Bronchial smooth muscle cell (primary cell): ENCODE data around the gene PSD2. TPM values are rescaled to one million over a fixed set of nuclear protein-coding genes. Genes with fewer than 3 reads are reported as not detected.

Experiments
- total RNA-seq: library from RNA; depleted of rRNA; stranded (reverse); fragments of >200 nt; gene quantifications from 2 replicates; pipeline ENCODE4 v1.2.1, GENCODE V29; 2014

The PSD2 gene
- under 0.01 and 0.17 TPM in 2 replicates for total RNA-seq

DNA sequence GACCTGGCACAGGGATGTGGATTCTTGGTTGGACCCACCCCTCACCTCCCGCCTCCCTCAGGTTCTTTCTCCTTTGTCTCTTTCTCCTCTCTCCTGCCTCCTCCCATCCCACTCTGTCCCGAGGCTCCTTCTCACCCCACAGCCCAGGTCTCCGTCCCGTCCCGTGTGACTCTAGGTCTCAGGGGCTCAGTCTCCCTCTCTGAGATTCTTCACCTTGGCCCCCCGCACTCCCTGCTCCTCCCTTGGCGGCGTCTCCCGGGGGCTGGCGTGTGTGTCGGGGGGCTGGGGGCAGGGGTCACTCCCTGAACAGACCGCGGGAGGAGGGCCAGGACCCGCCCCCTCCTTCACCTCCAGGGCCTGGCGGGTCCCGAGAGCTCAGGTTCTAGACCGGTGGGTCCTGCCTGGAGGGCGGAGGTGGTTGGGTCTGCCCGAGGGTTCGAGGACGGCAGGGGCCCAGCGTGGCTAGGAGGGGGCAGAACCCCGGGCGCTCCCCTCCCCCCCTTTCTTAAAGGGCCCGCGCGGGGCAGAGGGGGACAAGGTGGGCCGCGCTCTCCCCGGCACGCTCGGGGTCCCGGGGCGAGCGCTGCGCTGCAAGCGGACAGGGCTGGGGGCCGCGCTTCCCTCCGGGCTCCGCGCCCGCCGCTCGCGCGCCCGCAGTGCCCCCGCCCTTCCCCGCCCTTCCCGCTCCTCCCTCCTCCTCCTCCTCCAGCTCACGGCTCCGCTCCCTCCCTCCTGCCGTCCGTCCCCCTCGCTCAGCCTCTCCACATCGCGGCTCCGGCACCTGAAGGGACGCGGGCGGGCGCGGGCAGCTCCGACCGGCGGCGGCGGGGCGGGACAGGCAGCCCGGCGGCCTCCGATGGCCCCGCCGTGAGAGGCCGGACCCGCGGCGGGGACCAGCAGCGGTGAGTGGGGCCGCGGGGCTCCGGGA lies at the start of gene PSD2:
Gene PSD2 (plus strand): TSS at position 735 of the 928 bp plus-strand sequence. CDS start 13,633 bp downstream, outside the sequence.

Other genes starting within 250 kb of the PSD2 start
- 26.6 and 37.2 TPM in 2 replicates for gene UBE2D2, start 234.5 kb upstream of the PSD2 start, total RNA-seq
- 63.5 and 75.4 TPM in 2 replicates for gene CXXC5, start 147.5 kb upstream of the PSD2 start, total RNA-seq
- 0.32 and 0.60 TPM in 2 replicates for gene NRG2, start 247.5 kb downstream of the PSD2 start, total RNA-seq